CD14-positive monocyte (primary cell): ENCODE measurements around the gene NFU1. TPM values are rescaled to one million over a fixed set of nuclear protein-coding genes. Genes with fewer than 3 reads are reported as not detected.

Source experiments
- DNase-seq, 3 donors: peaks; one replicate each; pipeline ENCODE4 v3.0.0-alpha.2; 2011 to 2022
- H2AFZ ChIP-seq: 2 replicates; pipeline ENCODE4 v1.6.0; 2012; ENCODE audit warnings: mild to moderate bottlenecking, low read depth, low read length, inconsistent platforms; ENCODE audit not compliant: insufficient read depth, poor library complexity, severe bottlenecking
- H3K27ac ChIP-seq, 2 donors: 1 replicate in 1 of 2; 2 replicates in 1 of 2; pipeline ENCODE4 v1.5.1; 2012 to 2013; ENCODE audit warnings: low read length in 2 of 2, control low read depth in 1 of 2, inconsistent platforms in 1 of 2, low read depth in 1 of 2, mild to moderate bottlenecking in 1 of 2
- H3K27me3 ChIP-seq, 2 donors: one replicate each; pipeline versions ENCODE4 v1.6.0 to v1.6.1; 2011 to 2013; ENCODE audit warnings: low read length in 2 of 2; ENCODE audit not compliant: control insufficient read depth in 2 of 2, insufficient read depth in 2 of 2
- H3K36me3 ChIP-seq, 2 donors: replicated peaks in 1 of 2; 1 replicate in 1 of 2; 2 replicates in 1 of 2; pipeline versions ENCODE4 v1.5.1 to v1.6.1; 2012 to 2013; ENCODE audit warnings: low read length in 2 of 2, control low read depth in 1 of 2, inconsistent platforms in 1 of 2, mild to moderate bottlenecking in 1 of 2; ENCODE audit not compliant: insufficient read depth in 2 of 2, control insufficient read depth in 1 of 2
- H3K4me1 ChIP-seq, 2 donors: 1 replicate in 1 of 2; 2 replicates in 1 of 2; pipeline versions ENCODE4 v1.5.1 to v1.6.1; 2012 to 2013; ENCODE audit warnings: low read length in 2 of 2, control low read depth in 1 of 2, inconsistent platforms in 1 of 2, mild to moderate bottlenecking in 1 of 2, moderate library complexity in 1 of 2; ENCODE audit not compliant: insufficient read depth in 2 of 2, control insufficient read depth in 1 of 2
- H3K4me2 ChIP-seq: replicated peaks from 2 replicates; pipeline ENCODE3; 2012; ENCODE audit warnings: low read length, moderate library complexity, mild to moderate bottlenecking; ENCODE audit not compliant: poor library complexity, severe bottlenecking; ENCODE audit errors: extremely low read depth
- H3K4me3 ChIP-seq, 3 experiments: fragments of 200-600 bp in 1 of 3; sonication (generic) in 1 of 3; replicated peaks in 1 of 3; 1 replicate in 2 of 3; 2 replicates in 1 of 3; pipeline ENCODE4 v1.5.1; 2011 to 2013; ENCODE audit warnings: low read length in 3 of 3, mild to moderate bottlenecking in 3 of 3, control low read depth in 2 of 3, low read depth in 2 of 3, inconsistent platforms in 1 of 3, moderate library complexity in 1 of 3
- H3K79me2 ChIP-seq: 2 replicates; pipeline ENCODE4 v1.6.0; 2012; ENCODE audit warnings: mild to moderate bottlenecking, control low read depth, inconsistent platforms, low read length, moderate library complexity; ENCODE audit not compliant: insufficient read depth
- H3K9ac ChIP-seq: 2 replicates; pipeline ENCODE4 v1.6.0; 2017; ENCODE audit warnings: low read length, mild to moderate bottlenecking; ENCODE audit not compliant: insufficient read depth, poor library complexity, severe bottlenecking
- H3K9me3 ChIP-seq, 2 donors: replicated peaks in 1 of 2; 1 replicate in 1 of 2; 2 replicates in 1 of 2; pipeline versions ENCODE4 v1.5.1 to v1.6.1; 2012 to 2013; ENCODE audit warnings: low read length in 2 of 2, control low read depth in 1 of 2; ENCODE audit not compliant: control insufficient read depth in 1 of 2, insufficient read depth in 1 of 2
- H4K20me1 ChIP-seq: 2 replicates; pipeline ENCODE4 v1.6.0; 2012; ENCODE audit warnings: mild to moderate bottlenecking, low read length, control low read depth, moderate library complexity; ENCODE audit not compliant: insufficient read depth
- H3K27ac Mint-ChIP-seq, 7 donors: one replicate each; pipeline ENCODE4 v1.8.0; 2020; ENCODE audit warnings: mild to moderate bottlenecking in 7 of 7, mixed read lengths in 7 of 7, moderate library complexity in 6 of 7, inconsistent platforms in 2 of 7
- H3K27me3 Mint-ChIP-seq, 3 donors: one replicate each; pipeline ENCODE4 v1.8.0; 2021 to 2022; ENCODE audit warnings: low read depth in 3 of 3, mild to moderate bottlenecking in 3 of 3, mixed read lengths in 3 of 3, moderate library complexity in 3 of 3, inconsistent platforms in 1 of 3
- H3K36me3 Mint-ChIP-seq, 2 donors: one replicate each; pipeline ENCODE4 v1.8.0; 2020; ENCODE audit warnings: mixed read lengths in 2 of 2, inconsistent platforms in 1 of 2, mild to moderate bottlenecking in 1 of 2
- H3K4me1 Mint-ChIP-seq: one replicate; pipeline ENCODE4 v1.8.0; 2020; ENCODE audit warnings: mild to moderate bottlenecking, mixed read lengths
- H3K4me3 Mint-ChIP-seq, 2 donors: one replicate each; pipeline ENCODE4 v1.8.0; 2020; ENCODE audit warnings: mild to moderate bottlenecking in 2 of 2, mixed read lengths in 2 of 2, moderate library complexity in 1 of 2
- H3K9me3 Mint-ChIP-seq, 7 donors: one replicate each; pipeline ENCODE4 v1.8.0; 2020 to 2022; ENCODE audit warnings: mixed read lengths in 7 of 7, mild to moderate bottlenecking in 6 of 7, moderate library complexity in 6 of 7, inconsistent platforms in 2 of 7
- CTCF ChIP-seq: fragments of 200-600 bp; IDR thresholded peaks from one replicate; pipeline ENCODE4 v1.8.0; 2022; ENCODE audit warnings: antibody characterized with exemption, mild to moderate bottlenecking
- WGBS: methylation state at CpG from one replicate; pipeline ENCODE4 v1.1.5; 2013; ENCODE audit warnings: missing lambda C conversion rate; ENCODE audit not compliant: insufficient coverage; 5-methylcytosine and 5-hydroxymethylcytosine counted together
- intact Hi-C, 2 donors: fragments of 100-400 bp; cut with micrococcal nuclease; formaldehyde crosslinking; loops; one replicate each; pipeline versions ENCODE4 v1.15.0 to v1.15.1; 2023
- polyA plus RNA-seq, 3 donors: library from polyadenylated mRNA; depleted of rRNA in 1 of 3; unstranded in 2 of 3; stranded (reverse) in 1 of 3; fragments of 300-500 nt in 2 of 3; fragments of >200 nt in 1 of 3; fragmentation: Illumina TruSeq in 2 of 3; gene quantifications; 1 replicate in 2 of 3; 2 replicates in 1 of 3; pipeline ENCODE4 v1.2.3, GENCODE V29; 2012 to 2021

NFU1 gene
- polyA plus RNA-seq, 3 donors, result 10.5 to 56.1 (median 43.0) TPM

DNA sequence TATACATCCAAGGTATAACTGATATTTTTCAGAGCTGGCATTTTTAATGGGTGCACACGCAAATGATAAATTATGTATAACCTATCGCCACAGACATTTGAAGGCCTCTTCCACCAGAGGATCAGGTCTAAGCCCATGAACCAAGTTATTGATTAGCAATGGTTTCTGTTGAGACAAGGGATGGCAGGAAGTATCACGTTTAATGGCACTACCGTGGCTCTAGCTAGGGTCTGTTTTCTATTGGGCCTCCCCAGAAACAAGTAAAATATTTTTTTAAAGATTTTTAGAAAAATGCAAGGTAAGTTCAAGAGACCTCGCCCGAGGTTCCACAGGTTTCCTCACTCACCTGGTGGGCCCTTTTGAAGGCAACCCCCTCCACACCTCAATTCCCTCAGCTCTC lies 50.9 kb downstream of the NFU1 start:
- Histone ChIP-seq H3K79me2 (peaks cover 57% of the 10 kb centered on the region), H3K4me3 (peak overlapping the region; percentile 73 to 90 (median 86)), H4K20me1 (peaks cover 9% of the 10 kb centered on the region), H3K4me2 (peak overlapping the region; percentile 76), H3K9me3 (no peaks in the 10 kb centered on the region), H3K36me3 (no peaks in the 10 kb centered on the region), H3K27me3 (no peaks in the 10 kb centered on the region), H2AFZ (peak overlapping the region; percentile 93), H3K4me1 (peaks cover 36 to 43% of the 10 kb centered on the region in 2 donors), H3K27ac (peak overlapping the region; percentile 4 to 86), H3K9ac (peak overlapping the region; percentile 91)
- intact Hi-C loops, result loop anchor here (5.0 to 10.0 kb wide), 3 partner anchors 51 to 916 kb away; partner anchors contain the start of genes NFU1 (in 2 of the 2) and FAM136A (in 1 of the 2)
- Mint-ChIP-seq H3K4me3 (peak overlapping the region; percentile 81 to 90), H3K9me3 (no peaks in the 10 kb centered on the region), H3K36me3 (peaks cover 5 to 8% of the 10 kb centered on the region in 2 donors), H3K4me1 (peaks cover 63% of the 10 kb centered on the region), H3K27me3 (peaks cover 0 to 2% (median 0%) of the 10 kb centered on the region in 3 donors), H3K27ac (peak overlapping the region; percentile 82 to 90 (median 88))
- WGBS, result no CpG with 5 or more reads among the region's 6 CpGs
- no peak for TF ChIP-seq CTCF
- DNase-seq, result no peak

DNA sequence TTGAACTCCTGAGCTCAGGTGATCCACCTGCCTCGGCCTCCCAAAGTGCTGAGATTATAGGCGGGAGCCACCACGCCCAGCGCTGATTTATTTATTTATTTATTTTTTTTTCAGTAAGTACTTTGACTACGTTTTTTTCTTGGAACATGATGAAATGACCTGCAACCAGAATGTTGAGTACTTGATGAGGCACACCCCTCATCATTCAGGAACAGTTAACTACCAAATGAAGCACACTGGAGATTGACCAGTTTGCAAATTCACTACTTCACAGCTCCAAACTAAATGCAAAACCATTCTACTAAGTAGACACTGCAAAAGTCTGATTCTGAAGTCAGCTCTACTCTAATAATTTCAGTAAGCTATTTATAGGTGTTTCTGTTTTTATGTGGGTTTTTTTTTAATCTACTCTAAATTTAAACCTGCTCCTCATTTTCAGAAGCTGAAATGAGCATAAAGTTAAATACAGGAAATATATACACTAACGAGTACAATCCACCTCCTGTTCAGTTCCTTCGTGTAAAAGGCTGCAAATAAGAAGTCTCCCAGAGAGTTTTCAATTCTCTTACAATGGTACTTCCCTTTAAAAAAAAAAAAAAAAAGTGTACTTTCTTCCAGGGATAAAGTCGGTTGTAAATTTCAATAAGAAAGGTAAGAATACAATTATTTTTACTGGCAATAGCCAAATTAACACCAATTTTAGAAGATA lies 51.6 kb downstream of the NFU1 start:
- WGBS, result 100% methylated on average over 1 of the region's 8 CpGs
- no peaks in the 10 kb centered on the region for H3K9me3 Mint-ChIP-seq
- H3K4me1 Mint-ChIP-seq, result peaks cover 63% of the 10 kb centered on the region
- H3K9me3 ChIP-seq, result no peaks in the 10 kb centered on the region
- peaks cover 5 to 8% of the 10 kb centered on the region in 2 donors for H3K36me3 Mint-ChIP-seq
- peaks cover 31 to 39% of the 10 kb centered on the region in 2 donors for H3K4me1 ChIP-seq
- H3K27ac ChIP-seq, result peak overlapping the region in 1 of 2 donors; percentile 86
- peaks cover 14% of the 10 kb centered on the region for H4K20me1 ChIP-seq
- peak overlapping the region; percentile 76 for H3K4me2 ChIP-seq
- H3K4me3 ChIP-seq, result peak overlapping the region in 2 of 3 experiments; percentile 73 to 86
- intact Hi-C loops, result loop anchor here (5.0 to 10.0 kb wide), 3 partner anchors 52 to 917 kb away; partner anchors contain the start of genes NFU1 (in 2 of the 2) and FAM136A (in 1 of the 2)
- peaks cover 65% of the 10 kb centered on the region for H3K79me2 ChIP-seq
- TF ChIP-seq CTCF, result no peak
- peaks cover 0 to 2% (median 0%) of the 10 kb centered on the region in 3 donors for H3K27me3 Mint-ChIP-seq
- peak overlapping the region; percentile 81 to 90 for H3K4me3 Mint-ChIP-seq
- no peaks in the 10 kb centered on the region for H3K27me3 ChIP-seq
- peak overlapping the region; percentile 93 for H2AFZ ChIP-seq
- peak overlapping the region in 4 of 7 donors; percentile 11 to 88 (median 54) for H3K27ac Mint-ChIP-seq
- no peaks in the 10 kb centered on the region for H3K36me3 ChIP-seq
- DNase-seq, result no peak
- no peak overlapping the region for H3K9ac ChIP-seq
